ENCODE measurements around the gene PADI2. TPM values are rescaled to one million over a fixed set of nuclear protein-coding genes. Genes with fewer than 3 reads are reported as not detected.

PADI2 gene
- total and polyA plus RNA-seq, 2 of the 8 experiments (the other 6 are each of a cell fraction or from before 2014, with no cell fraction given) = 1.6 to 7.5 TPM

DNA sequence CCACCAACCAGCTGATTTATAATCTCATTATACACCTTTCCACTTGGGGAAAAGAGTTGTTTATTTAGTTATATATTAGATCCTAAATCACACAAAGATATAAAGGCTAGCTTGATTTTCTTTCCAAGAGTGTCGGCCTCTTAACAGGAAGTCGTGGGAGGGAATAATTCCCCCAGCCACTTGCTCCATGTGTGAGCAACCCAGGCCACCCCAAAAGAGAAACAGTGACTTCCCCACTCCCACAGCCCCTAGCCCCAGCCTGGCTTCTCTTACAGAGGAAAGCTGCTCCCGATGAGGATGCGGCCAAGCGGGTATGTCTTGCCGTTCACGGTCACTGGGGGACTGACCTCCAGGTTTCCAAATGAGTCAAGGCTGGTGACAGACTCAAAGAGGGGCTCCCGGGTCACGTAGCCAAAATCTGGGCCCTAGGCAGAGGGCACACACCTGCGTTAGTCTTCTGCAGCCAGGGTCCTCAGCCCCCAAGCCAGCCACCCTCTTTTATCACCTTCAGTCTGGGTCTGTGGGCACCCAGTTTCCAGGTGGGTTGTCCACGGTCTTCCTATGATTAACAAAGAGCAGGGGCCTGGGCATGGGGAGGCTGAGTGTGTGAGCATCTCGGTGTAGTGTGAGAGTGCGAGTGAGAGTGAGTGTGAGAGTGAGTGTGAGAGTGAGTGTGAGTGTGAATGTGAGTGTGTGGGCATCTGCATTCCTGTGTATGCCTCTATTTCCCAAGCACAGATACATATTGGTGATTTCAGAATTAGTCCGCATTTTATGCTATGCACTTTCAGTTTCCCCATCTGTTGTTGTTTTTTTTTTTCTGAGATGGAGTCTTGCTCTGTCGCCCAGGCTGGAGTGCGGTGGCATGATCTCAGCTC lies 40.0 kb downstream of the PADI2 start:
- 88 to 100% methylated on average over 2 to 16 of the region's 16 CpGs for WGBS, 2 experiments (ENCODE audit: extremely low coverage in 1 of 2, insufficient coverage in 1 of 2, insufficient read length in 1 of 2, insufficient replicate concordance in 2 of 2, low coverage in 1 of 2, low lambda C conversion rate in 2 of 2, missing lambda C conversion rate in 1 of 2)
- H3K4ac ChIP-seq (replicated peaks; ENCODE audit: insufficient read length, low read depth, low read length) = no peak overlapping the region
- H3K27me3 ChIP-seq (replicated peaks in 1 of 4; ENCODE audit: control insufficient read depth in 3 of 4, extremely low read depth in 1 of 4, insufficient read depth in 3 of 4, low read length in 3 of 4) = no peaks in the 10 kb centered on the region
- H3K4me3 ChIP-seq (ENCODE audit: extremely low read depth in 1 of 4, insufficient read depth in 2 of 4, low read depth in 3 of 4, low read length in 4 of 4) = no peak overlapping the region
- no peak overlapping the region for H3K18ac ChIP-seq (ENCODE audit: extremely low read depth, low read length)
- H2BK120ac ChIP-seq (replicated peaks; ENCODE audit: low read depth, low read length) = no peak overlapping the region
- H2BK5ac ChIP-seq (ENCODE audit: low read depth, low read length) = no peak overlapping the region
- H3K4me1 ChIP-seq (replicated peaks in 1 of 4; ENCODE audit: control insufficient read depth in 3 of 4, insufficient read depth in 4 of 4, low read length in 3 of 4) = no peaks in the 10 kb centered on the region
- DNase-seq (ENCODE audit: low read depth in 1 of 2, low spot score in 2 of 2) (no peak), FAIRE-seq (no peak)
- H3K79me2 ChIP-seq (ENCODE audit: control insufficient read depth in 1 of 2, insufficient read depth in 2 of 2, low read length in 2 of 2) = no peaks in the 10 kb centered on the region
- no peak overlapping the region for H3K23ac ChIP-seq (ENCODE audit: insufficient read length)
- no peak overlapping the region for H2BK15ac ChIP-seq (ENCODE audit: low read length)
- H3K4me2 ChIP-seq (ENCODE audit: insufficient read depth in 1 of 2, low read depth in 2 of 2, low read length in 2 of 2) = no peak overlapping the region
- no peak overlapping the region for H4K91ac ChIP-seq (replicated peaks; ENCODE audit: insufficient read length, low read length)
- no peak overlapping the region for H3K14ac ChIP-seq (ENCODE audit: insufficient read length)
- H2BK20ac ChIP-seq (ENCODE audit: low read length) = no peak overlapping the region
- no peaks in the 10 kb centered on the region for H3K79me1 ChIP-seq (ENCODE audit: low read depth, low read length)
- no peaks in the 10 kb centered on the region for H4K20me1 ChIP-seq (replicated peaks in 1 of 2; ENCODE audit: control insufficient read depth in 1 of 2, insufficient read depth in 2 of 2, low read length in 2 of 2)
- no peak overlapping the region for H3K9ac ChIP-seq (replicated peaks in 1 of 4; ENCODE audit: extremely low read depth in 1 of 4, low read depth in 3 of 4, low read length in 3 of 4)
- no peak overlapping the region for H3K56ac ChIP-seq (replicated peaks; ENCODE audit: insufficient read length, low read depth, low read length)
- TF ChIP-seq CBX5 (IDR thresholded peaks at IDR 0.05; ENCODE audit: low read depth, low read length) (no peak), ASH2L (IDR thresholded peaks at IDR 0.05; ENCODE audit: low read length) (peak; percentile 84), POU5F1 (IDR thresholded peaks at IDR 0.05; ENCODE audit: low read depth, low read length) (no peak)
- no peak overlapping the region for H3K27ac ChIP-seq (ENCODE audit: low read depth, low read length)
- H3K9me3 ChIP-seq (ENCODE audit: insufficient read depth in 2 of 2, low read depth in 1 of 2, low read length in 1 of 2) = peaks cover 0 to 3% of the 10 kb centered on the region in 2 experiments; a peak in 1 of 4 replicates
- no peak overlapping the region for H4K8ac ChIP-seq (ENCODE audit: extremely low read depth, insufficient read depth, low read length)
- ChIA-PET POLR2A (ENCODE audit: partially characterized antibody) (interaction anchor here (0.9 kb wide), 1 partner anchor 69 kb away, joined by 3 read pairs; no protein-coding TSS in a partner anchor), CTCF (ENCODE audit: partially characterized antibody) (interaction anchor here (0.8 to 2.3 kb wide), 7 partner anchors 8 to 292 kb away, joined by 3 to 12 read pairs (median 3); no protein-coding TSS in a partner anchor)
- H2AFZ ChIP-seq (ENCODE audit: low read length) = no peak overlapping the region
- H2BK12ac ChIP-seq (ENCODE audit: low read depth, low read length) = no peak overlapping the region
- H2AK5ac ChIP-seq (ENCODE audit: low read depth, low read length) = no peak overlapping the region
- no peaks in the 10 kb centered on the region for H3K23me2 ChIP-seq (ENCODE audit: low read depth, low read length)
- no peaks in the 10 kb centered on the region for H3K36me3 ChIP-seq (ENCODE audit: control insufficient read depth in 2 of 4, insufficient read depth in 4 of 4, low read length in 3 of 4)
- no peak overlapping the region for H4K5ac ChIP-seq (ENCODE audit: insufficient read length, low read depth, low read length)
